Uterus (tissue), 4 donors: Measurements from ENCODE around the gene CPEB3. TPM values are rescaled to one million over a fixed set of nuclear protein-coding genes. Genes with fewer than 3 reads are reported as not detected.

Experiments used
- DNase-seq, 2 donors: peaks; one replicate each; pipeline ENCODE4 v3.0.0-alpha.2; 2019 to 2020
- H3K27ac ChIP-seq, 2 donors: fragments of 200-600 bp; sonication (generic); 1 replicate in 1 of 2; 2 replicates in 1 of 2; pipeline ENCODE4 v1.5.1; 2016 to 2018
- H3K27me3 ChIP-seq, 2 donors: fragments of 200-600 bp; sonication (generic); one replicate each; pipeline ENCODE4 v1.5.1; 2018 to 2019; ENCODE audit warnings: control low read depth in 1 of 2
- H3K36me3 ChIP-seq, 2 donors: fragments of 200-600 bp; sonication (generic); one replicate each; pipeline ENCODE4 v1.5.1; 2019; ENCODE audit warnings: control low read depth in 1 of 2
- H3K4me1 ChIP-seq, 2 donors: fragments of 200-600 bp; sonication (generic); one replicate each; pipeline ENCODE4 v1.5.1; 2018 to 2019; ENCODE audit warnings: control low read depth in 1 of 2
- H3K4me3 ChIP-seq, 2 donors: fragments of 200-600 bp; sonication (generic); 1 replicate in 1 of 2; 2 replicates in 1 of 2; pipeline ENCODE4 v1.5.1; 2018 to 2019; ENCODE audit warnings: mild to moderate bottlenecking in 1 of 2
- H3K9me3 ChIP-seq, 2 donors: fragments of 200-600 bp; sonication (generic); one replicate each; pipeline ENCODE4 v1.5.1; 2019; ENCODE audit warnings: control low read depth in 1 of 2
- CTCF ChIP-seq, 4 experiments: fragments of 200-600 bp in 2 of 4; fragments of 450-650 bp in 2 of 4; sonication (generic) in 2 of 4; IDR thresholded peaks; one replicate each; pipeline ENCODE4 v1.5.1; 2016 to 2019; ENCODE audit warnings: antibody characterized with exemption in 4 of 4, mild to moderate bottlenecking in 2 of 4, moderate library complexity in 1 of 4
- POLR2A ChIP-seq, 2 donors: fragments of 450-650 bp; IDR thresholded peaks; one replicate each; pipeline ENCODE4 v1.6.1; 2016; ENCODE audit warnings: antibody characterized with exemption in 2 of 2, mild to moderate bottlenecking in 1 of 2, moderate library complexity in 1 of 2
- intact Hi-C: fragments of 100-400 bp; cut with DNase I; formaldehyde crosslinking; loops from one replicate; pipeline ENCODE4 v1.15.1; 2023; ENCODE audit warnings: low total_unique reads
- total RNA-seq, 4 donors: library from RNA; depleted of rRNA in 3 of 4; stranded (reverse); fragments of >200 nt in 3 of 4; gene quantifications; one replicate each; pipeline versions ENCODE4 v1.1.0 to v1.2.4, GENCODE V29; 2014 to 2023
- donor health status: DM: yes; HTN: yes; CAD: no.

The CPEB3 gene
- total RNA-seq, 4 donors from 2014 or later: 2.6 to 5.4 (median 3.7) TPM

- Histone ChIP-seq H3K27me3 (no peaks in the 10 kb centered on the region), H3K9me3 (no peaks in the 10 kb centered on the region), H3K36me3 (no peaks in the 10 kb centered on the region), H3K4me3 (no peak overlapping the region), H3K27ac (no peak overlapping the region), H3K4me1 (no peaks in the 10 kb centered on the region)
- TF ChIP-seq POLR2A (IDR thresholded peaks at IDR 0.05) (no peak), CTCF (IDR thresholded peaks at IDR 0.05) (peak; percentile 72 to 91 (median 82))
- intact Hi-C loops: loop anchor here (10.0 kb wide), 1 partner anchor 347 kb away; no protein-coding TSS in a partner anchor
- peak; percentile 55 to 72 for DNase-seq
Measured at GRCh38 chr10:92087750-92088395, 203.0 kb downstream of the CPEB3 start.

- Histone ChIP-seq H3K4me1 (no peaks in the 10 kb centered on the region), H3K36me3 (no peaks in the 10 kb centered on the region), H3K9me3 (no peaks in the 10 kb centered on the region), H3K27ac (no peak overlapping the region), H3K4me3 (no peak overlapping the region), H3K27me3 (no peaks in the 10 kb centered on the region)
- DNase-seq: no peak
- intact Hi-C loops: loop anchor here (10.0 kb wide), 1 partner anchor 352 kb away; no protein-coding TSS in a partner anchor
- TF ChIP-seq CTCF (IDR thresholded peaks at IDR 0.05) (no peak), POLR2A (IDR thresholded peaks at IDR 0.05) (no peak)
Measured at GRCh38 chr10:92082583-92083280, 208.1 kb downstream of the CPEB3 start.

GRCh38 chr10:92081641-92082040 lies 209.2 kb downstream of the CPEB3 start:
- H3K27me3 ChIP-seq: no peaks in the 10 kb centered on the region
- H3K27ac ChIP-seq: no peak overlapping the region
- intact Hi-C loops: loop anchor here (10.0 kb wide), 1 partner anchor 353 kb away; no protein-coding TSS in a partner anchor
- TF ChIP-seq CTCF (IDR thresholded peaks at IDR 0.05): no peak
- TF ChIP-seq POLR2A (IDR thresholded peaks at IDR 0.05): no peak
- no peaks in the 10 kb centered on the region for H3K9me3 ChIP-seq
- no peak overlapping the region for H3K4me3 ChIP-seq
- no peaks in the 10 kb centered on the region for H3K4me1 ChIP-seq
- no peaks in the 10 kb centered on the region for H3K36me3 ChIP-seq
- DNase-seq: no peak

GRCh38 chr10:92080244-92080643 lies 210.6 kb downstream of the CPEB3 start:
- Histone ChIP-seq H3K27me3 (no peaks in the 10 kb centered on the region), H3K36me3 (no peaks in the 10 kb centered on the region), H3K9me3 (no peaks in the 10 kb centered on the region), H3K27ac (no peak overlapping the region), H3K4me1 (no peaks in the 10 kb centered on the region), H3K4me3 (no peak overlapping the region)
- intact Hi-C loops: loop anchor here (10.0 kb wide), 1 partner anchor 355 kb away; no protein-coding TSS in a partner anchor
- TF ChIP-seq CTCF (IDR thresholded peaks at IDR 0.05) (no peak), POLR2A (IDR thresholded peaks at IDR 0.05) (no peak)
- no peak for DNase-seq

- no peak overlapping the region for H3K27ac ChIP-seq
- no peaks in the 10 kb centered on the region for H3K36me3 ChIP-seq
- no peaks in the 10 kb centered on the region for H3K4me1 ChIP-seq
- H3K4me3 ChIP-seq: no peak overlapping the region
- TF ChIP-seq CTCF (IDR thresholded peaks at IDR 0.05): no peak
- TF ChIP-seq POLR2A (IDR thresholded peaks at IDR 0.05): no peak
- no peak for DNase-seq
- no peaks in the 10 kb centered on the region for H3K27me3 ChIP-seq
- no peaks in the 10 kb centered on the region for H3K9me3 ChIP-seq
- intact Hi-C loops: no loop called here
Measured at GRCh38 chr10:92079003-92079402, 211.9 kb downstream of the CPEB3 start.
